Stimulated activated naive CD4-positive, alpha-beta T cell treated with Interleukin-2 at 50 U/mL for 16 hours (primary cell): Measurements from ENCODE around the gene SNX30.

Experiments used
- DNase-seq: peaks from one replicate; lab custom pipeline; 2025; lab: John Stamatoyannopoulos, UW

Gene SNX30

DNA sequence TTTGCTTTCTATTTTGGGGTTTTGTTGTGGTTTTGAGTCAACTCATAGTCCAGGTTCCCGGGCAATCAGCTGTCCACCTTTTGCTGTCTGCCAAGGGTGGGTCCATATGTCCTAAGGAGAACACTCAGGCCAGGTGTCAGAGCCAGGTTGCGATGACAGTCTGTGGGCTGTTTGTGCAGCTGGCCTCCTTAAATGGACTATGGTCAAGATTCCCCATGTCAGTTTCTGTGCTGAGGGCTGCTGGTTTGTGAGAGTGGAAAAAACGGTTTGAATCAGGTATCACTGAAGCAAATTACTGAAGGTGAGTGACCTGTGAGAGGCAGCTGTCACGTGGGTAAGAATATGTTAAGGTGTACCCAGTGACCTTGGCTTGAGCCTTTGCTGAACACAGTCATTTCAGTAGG lies 33.0 kb downstream of the SNX30 start:
- DNase-seq, result no peak

DNA sequence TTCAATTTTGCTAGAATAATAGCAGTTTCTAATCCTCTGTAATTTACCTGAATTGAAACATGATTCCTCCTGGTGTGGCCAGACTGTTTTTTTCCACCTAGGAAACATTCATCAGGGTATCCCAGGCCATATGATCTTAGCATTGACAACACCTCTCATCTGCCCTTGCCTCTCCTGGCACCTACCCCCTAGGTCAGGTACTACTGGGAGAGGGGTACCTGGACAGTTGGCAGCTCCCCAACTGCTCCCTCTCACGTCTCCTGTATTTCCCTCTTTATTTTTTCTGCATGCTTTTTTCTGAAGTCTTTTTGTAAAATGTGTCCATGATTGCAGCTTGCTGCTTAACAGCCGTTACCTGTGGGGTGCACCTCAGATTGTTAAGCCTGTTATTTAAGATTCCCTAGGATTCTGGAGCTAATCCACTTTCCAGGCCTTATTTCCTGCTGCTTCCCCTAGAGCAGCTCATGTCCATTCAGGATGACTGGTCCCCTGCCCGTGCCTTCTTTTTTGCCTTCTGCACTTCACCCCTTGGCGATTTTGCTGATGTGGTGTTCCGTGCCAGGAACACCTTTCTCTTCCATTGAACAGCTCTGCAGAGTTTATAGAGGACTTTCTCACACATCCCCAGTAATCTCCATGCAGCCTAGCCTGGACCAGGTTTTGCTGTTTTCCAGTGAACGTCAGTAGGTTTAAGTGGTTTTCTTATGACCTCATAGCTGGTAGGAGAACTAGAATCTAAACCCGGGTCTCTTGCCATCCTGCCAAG lies 33.6 kb downstream of the SNX30 start:
- no peak for DNase-seq

DNA sequence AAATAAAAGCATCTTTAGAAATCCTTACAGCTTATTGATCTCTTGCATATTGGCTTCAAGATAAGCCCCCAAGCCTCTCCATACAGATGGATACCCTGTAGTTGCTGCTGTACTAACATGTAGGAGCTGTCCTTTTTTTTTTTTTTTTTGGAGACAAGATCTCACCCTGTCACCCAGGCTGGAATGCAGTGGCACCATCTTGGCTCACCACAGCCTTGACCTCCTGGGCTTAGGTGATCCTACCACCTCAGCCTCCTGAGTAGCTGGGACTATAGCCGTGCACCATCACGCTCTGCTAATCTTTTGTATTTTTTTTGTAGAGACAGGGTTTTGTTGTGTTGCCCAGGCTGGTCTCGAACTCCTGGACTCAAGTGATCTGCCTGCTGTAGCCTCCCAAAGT lies 35.4 kb downstream of the SNX30 start:
- no peak for DNase-seq

DNA sequence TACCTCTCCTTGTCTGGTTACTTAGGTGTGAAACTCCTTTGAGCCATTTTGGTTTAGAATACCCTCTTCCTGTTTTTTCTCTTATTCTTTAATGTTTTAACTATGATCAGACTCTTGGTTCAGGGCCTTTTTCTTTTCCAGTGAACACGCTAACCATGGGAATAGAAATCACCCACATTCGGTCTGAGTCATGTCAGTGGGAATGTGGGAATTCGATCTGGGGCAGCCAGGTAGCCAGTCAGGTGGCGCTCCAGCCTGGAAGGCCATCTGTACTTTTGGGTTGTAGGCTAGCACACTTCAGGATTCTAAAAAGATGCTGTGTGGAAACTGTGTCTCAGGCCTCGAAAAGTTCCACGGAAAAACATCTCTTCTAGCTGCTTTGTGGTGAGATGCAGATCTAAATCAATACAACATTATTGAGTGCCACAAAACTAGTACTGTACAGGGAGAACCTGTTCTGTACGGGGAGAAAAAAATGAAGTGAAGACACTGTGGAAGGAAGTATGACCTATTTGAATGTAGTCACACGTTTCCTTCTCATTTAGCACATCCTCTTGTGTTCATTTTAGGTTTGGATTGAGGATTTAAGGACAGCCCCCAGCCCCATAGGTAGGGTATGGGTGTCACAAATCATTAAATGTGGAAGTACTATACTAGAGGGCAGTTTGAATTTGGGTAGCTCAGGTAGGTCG lies 36.4 kb downstream of the SNX30 start:
- DNase-seq, result no peak

DNA sequence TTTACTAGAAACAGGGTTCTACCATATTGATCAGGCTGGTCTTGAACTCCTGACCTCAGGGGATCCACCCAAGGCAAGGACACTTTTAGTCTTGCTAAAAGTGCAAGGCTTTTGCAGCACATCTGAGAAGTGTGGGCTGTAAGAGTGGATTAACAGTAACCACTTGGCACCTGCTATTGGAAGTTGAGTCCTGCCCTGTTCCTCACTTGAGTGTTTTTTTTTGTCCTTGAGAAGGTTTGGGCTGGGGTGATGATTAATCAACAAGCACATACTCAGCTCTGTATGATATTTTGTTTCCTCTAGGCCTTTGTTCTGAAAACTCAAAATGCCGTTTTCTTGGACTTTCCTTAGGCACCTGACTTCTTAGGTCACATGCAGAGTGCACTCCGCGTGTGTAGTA lies 37.4 kb downstream of the SNX30 start:
- DNase-seq, result no peak

DNA sequence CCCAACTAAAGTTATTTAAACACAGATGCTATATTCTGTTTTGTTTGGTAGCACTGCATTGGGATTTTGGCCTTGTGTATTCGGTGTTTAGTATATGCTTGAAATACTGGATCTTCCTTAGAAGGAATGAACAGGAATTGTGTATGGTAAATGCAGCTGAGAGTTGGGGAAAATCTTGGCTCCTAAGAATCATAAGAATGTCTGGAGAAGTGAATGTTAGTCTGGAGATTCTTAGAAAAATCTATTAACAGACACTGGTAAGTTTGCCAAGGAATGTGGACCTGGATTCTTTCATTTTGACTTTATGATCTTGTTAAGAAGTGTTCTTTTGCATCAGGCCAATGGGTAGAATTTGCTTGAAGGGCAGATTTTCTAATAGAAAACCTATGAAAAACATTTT lies 38.9 kb downstream of the SNX30 start:
- DNase-seq, result no peak

DNA sequence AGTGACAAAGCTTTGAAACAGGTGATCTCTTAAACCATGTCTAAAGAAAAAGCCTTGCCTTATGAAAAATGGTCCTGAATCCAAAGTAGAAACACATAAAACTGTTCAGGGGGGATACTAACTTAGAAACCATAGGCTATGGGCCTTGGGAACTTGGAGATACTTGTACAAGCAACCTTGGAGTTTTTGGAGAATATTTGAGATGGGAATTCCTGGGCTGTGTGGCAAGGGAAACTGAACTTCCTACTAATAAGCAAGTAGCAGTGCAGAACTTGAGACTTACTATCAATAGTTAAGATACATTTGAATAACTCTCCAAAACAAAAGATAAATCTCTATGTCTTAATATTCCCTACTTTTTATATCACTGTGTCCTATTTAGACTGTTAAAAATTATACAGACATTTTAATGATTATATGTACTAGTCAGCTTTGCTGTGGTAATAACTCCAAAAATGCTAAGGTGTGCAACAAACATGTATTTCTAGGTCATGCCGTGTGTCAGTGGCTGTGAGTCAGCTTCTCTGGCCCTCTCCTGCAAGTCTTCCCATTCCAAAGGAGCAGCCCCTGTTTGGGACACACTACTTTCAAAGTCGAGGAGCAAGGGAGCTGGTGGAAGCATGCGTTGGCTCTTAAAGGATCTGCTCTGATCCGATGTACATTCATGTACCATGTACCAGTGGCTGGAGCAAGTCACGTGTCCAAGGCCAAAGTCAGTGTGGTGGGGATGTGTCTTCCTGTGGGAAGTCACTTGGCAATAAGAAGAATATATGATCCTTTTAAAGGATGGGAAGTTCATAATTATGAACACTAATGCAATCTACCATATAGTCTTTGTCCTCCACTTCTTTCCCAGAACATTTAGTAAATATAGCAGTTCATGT lies 39.6 kb downstream of the SNX30 start:
- DNase-seq, result no peak

DNA sequence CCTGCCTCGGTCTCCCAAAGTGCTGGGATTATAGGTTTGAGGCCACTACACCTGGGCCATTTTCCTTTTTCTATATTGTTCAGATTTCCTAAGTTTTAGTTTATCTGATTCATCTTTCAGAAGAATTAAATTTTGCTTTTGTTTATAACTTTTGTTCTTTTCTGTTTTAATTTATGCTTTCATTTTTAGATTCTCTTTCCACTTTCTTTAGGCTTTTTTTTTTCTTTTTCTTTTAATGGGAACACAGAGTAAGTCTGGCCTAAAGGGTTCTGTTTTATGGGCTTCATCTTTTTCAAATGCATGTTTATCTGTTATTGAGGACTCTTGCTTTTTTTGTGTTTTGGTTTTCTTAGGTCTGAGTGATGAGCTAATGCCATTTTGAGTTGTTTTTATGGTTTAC lies 42.1 kb downstream of the SNX30 start:
- DNase-seq, result no peak

DNA sequence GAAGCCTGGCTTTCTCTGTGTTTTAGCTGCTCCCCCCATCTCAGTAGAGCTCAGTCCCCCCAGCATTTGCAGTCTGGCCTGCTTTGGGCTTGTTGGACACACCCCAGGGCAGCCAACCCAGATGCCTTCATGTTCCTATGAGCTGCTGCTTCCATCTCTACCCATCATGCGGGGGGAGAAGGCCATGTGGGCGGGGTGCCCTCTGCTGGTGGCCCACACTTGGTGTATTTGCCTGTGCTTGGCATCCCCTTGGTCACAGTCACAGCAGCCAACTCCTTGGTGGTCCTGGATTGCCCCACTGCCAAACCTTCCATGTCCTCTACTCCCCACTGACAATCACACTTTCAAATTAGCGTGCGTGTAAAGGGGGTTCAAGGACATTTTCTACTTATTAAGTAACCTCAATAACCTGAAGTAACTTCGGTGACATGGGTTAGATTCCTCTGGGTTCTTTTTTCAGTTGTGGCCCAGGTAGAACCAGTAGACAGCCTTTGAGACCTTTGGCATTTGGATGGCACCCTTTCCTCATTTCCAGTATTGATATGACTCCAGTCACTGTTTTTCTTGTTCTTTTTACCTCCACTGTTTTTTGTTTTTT lies 42.8 kb downstream of the SNX30 start:
- peak; percentile 77 for DNase-seq

DNA sequence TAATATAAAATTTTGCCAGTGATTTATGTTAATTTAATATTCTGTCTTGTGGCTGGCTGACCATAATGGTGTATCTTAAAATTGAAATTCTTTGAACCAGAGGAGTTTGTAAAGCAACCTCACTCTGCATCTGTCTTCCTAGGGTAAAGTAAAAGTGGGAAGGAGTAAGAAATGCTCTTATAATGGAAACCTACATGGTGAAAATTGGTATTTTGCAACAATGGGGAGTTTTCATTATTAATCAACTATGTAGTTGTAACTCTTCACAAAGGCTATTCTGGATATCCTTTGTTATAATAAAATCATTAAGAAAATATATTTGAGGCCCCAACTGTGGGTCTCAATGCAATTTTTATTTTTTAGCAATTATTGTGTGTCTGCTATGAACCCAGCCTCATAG lies 44.2 kb downstream of the SNX30 start:
- DNase-seq, result no peak

DNA sequence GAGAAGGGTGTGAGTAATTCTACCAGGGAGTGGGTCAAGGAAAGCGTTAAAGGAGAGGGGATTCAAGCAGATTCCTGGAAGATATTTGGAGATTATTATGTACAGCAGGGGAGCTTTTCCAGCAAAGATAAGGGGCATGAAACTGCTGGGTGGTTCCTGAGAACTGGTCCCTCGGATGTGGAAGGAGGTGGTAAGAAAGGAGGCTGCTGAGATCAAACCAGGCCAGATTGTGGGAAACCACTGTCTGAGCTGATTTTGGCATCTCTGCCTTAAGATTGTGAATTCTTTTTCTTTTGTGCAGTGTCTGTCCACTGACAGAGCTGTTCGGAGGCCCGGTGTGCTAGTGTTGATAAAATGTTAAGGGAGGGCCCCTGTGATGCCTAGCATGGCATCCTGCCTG lies 45.4 kb downstream of the SNX30 start:
- no peak for DNase-seq

DNA sequence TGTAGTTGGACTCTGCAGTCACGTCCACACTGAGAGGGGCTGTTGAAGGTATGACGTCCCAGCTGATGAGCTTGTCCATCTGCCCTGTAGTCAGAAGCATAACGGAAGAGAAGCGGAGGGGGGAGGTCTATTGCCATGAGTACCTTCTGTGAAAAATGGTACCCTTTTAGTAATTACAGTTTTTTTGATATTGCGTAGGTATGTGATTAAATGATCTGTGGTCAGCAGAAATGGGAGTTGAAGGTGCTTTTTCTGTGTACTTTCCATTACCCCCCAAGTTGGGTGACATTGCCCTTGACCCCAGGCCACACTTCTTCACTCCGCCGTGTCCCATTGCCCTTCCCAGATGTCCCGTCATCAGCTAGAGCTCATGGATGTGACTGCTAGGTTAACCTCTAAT lies 45.9 kb downstream of the SNX30 start:
- no peak for DNase-seq

DNA sequence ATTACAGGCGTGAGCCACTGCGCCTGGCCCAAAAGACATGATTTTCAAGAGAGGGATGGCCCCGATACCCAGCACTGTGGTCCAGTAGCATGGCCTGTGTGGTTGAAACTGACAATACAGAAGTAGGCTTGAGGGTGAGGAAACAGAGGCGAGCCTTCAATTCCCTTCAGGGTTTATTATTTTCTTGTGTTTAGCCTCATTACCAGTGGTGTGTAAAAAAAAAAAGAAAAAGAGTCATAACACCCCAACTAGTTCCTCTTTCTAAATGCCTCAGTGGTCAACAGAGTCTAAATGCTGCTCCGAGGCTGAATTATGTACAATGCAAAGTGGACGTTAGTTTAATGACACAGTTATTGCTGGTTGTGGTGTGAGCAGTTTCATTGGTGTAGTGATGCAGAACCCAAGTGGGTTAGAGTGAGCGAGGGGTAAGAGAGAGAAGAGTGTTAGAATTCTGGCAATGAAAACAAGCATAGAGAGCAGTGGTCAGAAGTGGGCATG lies 58.8 kb downstream of the SNX30 start:
- DNase-seq, result no peak

DNA sequence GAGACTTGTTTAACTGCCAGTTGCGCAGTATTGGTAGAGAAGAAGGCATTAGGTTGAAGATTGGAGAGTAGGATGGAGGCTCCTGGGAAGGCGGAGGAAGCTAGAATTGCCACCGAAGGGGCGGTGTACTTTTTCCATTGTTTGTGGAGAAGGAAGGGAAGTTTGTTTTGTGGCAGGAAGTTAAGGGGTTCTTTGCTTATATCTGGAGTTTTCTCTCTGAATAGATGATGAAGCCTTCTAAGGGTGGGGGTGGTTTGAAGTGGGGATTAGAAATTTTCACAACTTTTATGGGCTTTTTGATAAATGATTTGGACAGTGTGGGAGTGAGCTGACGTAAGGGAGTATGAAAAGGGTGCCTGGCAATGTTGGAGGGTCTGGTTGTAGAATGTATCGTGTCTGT lies 59.3 kb downstream of the SNX30 start:
- no peak for DNase-seq

DNA sequence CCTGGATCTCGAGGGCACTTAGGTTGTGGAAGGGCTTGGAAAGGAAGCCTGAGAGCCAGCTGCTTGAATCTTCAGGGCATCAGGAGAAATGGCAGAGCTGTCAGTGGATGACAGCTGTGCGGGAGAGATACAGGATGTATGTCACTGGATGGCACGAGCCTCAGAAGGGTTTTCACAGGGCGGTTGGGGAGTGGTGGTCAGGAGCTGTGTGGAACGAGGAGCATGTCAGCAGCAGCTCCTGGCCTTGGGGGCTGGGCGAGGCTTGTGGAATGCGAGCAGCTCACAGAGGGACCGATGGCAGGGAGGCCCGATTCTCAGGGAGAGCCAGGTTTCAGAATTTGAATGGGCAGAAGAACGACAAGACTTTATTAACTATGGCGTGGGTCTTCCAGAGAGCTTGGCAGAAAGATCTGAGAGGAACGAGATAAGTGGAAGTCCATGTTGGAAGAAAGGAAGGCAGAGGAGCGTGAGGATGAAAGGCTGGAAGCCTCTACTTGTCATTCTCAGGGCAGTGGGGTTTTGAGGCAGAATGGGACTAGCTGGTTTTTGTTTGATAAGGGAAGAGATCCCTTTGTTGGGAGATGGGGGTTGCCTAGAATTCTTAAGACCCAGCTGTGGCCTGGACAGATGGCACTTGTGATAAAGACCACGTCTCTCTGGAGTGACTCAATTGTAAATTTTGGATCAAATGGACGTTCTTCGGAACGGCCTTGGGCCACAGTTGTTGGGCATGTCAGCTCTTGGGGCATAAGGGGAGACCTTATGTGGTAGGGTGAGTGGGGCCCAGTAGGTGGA lies 60.3 kb downstream of the SNX30 start:
- DNase-seq, result no peak

DNA sequence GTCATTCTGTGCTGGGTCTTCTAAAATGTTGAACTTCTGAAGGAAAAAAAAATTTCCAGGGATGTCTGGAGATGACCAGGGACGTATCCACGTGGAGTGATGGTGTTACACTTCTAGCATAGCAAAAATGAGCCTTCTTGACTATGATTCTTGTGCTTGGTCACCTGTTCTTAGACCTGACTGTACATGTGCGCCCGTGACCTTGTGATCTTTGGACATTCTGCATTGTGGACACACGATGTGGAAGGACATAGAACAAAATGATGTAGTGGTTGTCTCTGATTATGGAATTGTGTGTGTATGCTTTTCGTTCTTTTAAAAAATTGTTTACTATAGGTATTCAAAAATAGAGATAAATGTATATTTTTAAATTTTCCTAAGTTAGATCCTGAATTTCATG lies 61.0 kb downstream of the SNX30 start:
- no peak for DNase-seq

DNA sequence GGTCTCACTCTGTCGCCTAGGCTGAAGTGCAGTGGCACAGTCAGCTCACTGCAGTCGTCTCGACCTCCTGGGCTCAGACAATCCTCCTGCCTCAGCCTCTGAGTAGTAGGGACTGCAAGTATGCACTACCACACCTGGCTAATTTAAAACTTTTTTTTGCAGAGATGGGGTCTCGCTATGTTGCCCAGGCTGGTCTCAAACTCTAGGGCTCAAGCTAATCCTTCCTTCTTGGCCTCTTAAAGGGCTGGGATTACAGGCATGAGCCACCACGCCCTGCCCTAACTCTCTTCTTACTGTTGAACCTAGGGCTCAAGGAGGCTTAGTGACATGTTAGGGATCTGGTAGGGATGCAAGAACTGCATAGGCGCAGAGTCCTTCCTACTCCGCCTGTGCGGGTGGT lies 65.3 kb downstream of the SNX30 start:
- DNase-seq, result no peak

DNA sequence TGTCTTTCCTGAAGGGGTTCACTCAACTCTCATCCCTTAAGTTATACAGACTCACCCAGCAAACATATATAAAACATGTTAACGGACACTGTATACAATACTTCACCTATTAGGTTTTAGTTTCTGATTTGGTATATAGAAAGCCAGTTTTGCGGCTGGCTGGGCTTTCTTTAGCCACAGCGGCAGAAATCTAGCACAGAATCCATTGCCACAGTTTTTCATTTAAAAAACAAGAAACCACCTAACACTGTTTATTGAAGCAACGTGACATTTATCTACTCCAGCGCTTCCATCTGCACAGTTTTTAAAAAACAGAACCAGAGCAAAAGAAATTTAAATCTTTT lies 67.3 kb downstream of the SNX30 start:
- no peak for DNase-seq

DNA sequence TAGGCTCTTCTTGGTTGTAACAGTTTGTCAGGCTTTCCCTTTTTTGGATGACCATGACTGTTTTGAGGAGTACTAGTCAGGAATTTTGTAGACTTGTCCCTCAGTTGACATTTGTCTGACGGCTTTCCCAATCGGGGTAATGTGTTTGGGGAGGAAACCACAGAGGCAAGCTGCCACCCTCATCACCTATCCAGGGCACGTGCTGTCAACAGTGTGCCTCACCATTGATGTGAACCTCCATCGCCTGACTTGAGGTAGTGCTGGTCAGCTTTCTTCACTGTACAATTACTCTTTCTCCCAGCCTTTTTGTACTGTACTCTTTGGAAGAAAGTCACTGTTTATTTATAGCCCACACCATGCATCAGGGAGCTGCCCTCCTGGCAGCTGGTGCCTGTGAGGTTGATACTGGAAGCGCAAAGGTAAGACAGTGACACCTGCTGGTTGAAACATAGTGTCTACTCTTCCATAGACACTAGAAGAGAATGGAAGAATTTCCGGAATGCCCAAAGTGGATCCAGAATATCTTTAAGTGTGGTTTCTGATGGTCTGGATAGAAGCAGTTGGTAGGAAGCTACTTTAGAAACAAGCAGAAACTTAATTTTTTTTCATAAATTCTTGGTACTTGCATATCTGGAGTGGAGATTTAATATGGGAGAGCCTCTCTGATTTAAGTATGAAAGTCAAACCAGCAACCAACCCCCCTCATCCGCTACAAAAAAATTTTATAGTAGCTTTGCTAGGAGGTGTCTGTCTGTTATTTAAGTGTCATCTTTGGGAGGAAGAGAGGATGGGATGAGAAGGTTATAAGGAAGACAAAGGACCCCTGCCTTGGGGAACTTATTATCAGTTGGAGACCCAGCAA lies 69.3 kb downstream of the SNX30 start:
- no peak for DNase-seq

DNA sequence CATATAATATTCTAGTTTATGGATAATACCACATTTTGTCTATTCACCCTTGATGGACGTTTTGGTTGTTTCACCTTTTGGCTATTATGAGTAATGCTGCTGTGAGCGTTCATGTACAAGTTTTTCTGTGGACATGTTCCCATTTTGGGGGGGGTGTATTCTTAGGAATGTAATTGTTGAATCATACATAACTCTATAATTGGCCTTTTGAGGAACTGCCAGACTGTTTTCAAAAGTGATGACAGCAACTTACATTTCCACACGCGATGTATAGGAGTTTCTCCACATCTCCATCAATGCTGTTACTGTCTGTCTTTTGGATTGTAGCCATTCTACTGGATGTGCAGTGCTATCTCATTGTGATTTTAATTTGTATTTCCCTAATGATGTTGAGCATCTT lies 70.3 kb downstream of the SNX30 start:
- no peak for DNase-seq

DNA sequence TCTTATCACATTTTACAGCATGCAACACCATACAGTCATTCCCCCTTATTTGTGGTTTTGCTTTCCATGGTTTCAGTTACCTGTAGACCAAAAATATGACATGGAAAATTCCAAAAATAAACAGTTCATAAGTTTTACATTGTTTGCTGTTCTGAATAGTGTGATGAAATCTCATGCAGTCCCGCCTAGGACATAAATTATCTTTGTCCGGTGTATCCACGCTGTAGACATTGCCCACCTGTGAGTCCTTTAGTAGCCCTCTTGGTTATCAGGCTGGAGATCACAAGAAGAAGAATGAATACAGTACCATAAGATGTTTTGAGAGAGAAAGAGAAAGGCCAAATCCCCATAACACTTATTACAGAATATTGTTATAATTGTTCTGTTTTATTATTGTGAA lies 72.1 kb downstream of the SNX30 start:
- no peak for DNase-seq
